Sigmoid colon (tissue), 4 donors: ENCODE data around the gene VOPP1.

Experiments used
- CTCF ChIP-seq, 4 experiments: fragments of 450-650 bp in 3 of 4; fragments of 200-600 bp in 1 of 4; IDR thresholded peaks; one replicate each; pipeline ENCODE4 v1.5.1; 2016 to 2019; ENCODE audit warnings: antibody characterized with exemption in 4 of 4, mild to moderate bottlenecking in 3 of 4, moderate library complexity in 2 of 4
- POLR2A ChIP-seq, 2 donors: fragments of 450-650 bp; IDR thresholded peaks; one replicate each; pipeline ENCODE4 v1.6.1; 2016; ENCODE audit warnings: antibody characterized with exemption in 2 of 2, mild to moderate bottlenecking in 2 of 2, moderate library complexity in 2 of 2
- POLR2AphosphoS5 ChIP-seq, 4 donors: sonication (generic); formaldehyde crosslinking; IDR thresholded peaks; one replicate each; pipeline ENCODE4 v1.6.1; 2017; ENCODE audit warnings: antibody characterized with exemption in 4 of 4

- no peak for TF ChIP-seq POLR2A (IDR thresholded peaks at IDR 0.05)
- no peak for TF ChIP-seq CTCF (IDR thresholded peaks at IDR 0.05)
- no peak for TF ChIP-seq POLR2AphosphoS5 (IDR thresholded peaks at IDR 0.05)
Measured at GRCh38 chr7:55498142-55498541, 74.2 kb downstream of the VOPP1 start.
